Astrocyte (in vitro differentiated cells and primary cell): ENCODE data around the gene NRN1L. TPM values are rescaled to one million over a fixed set of nuclear protein-coding genes. Genes with fewer than 3 reads are reported as not detected.

ENCODE experiments used
- DNase-seq: peaks from one replicate; pipeline ENCODE4 v3.0.0-alpha.2; 2010; ENCODE audit warnings: low read depth
- FAIRE-seq: peaks from 2 replicates; lab custom pipeline; 2011; peaks lifted over from hg19 to GRCh38; lab: Jason Lieb, UNC
- H2AFZ ChIP-seq: 2 replicates; pipeline ENCODE4 v1.6.0; 2012; ENCODE audit warnings: low read depth, low read length, inconsistent platforms
- H3K27ac ChIP-seq: 2 replicates; pipeline ENCODE4 v1.5.1; 2011; ENCODE audit warnings: low read depth, low read length, inconsistent platforms
- H3K27me3 ChIP-seq: 2 replicates; pipeline ENCODE4 v1.6.0; 2011; ENCODE audit warnings: low read length, inconsistent platforms; ENCODE audit not compliant: insufficient read depth
- H3K36me3 ChIP-seq: 2 replicates; pipeline ENCODE4 v1.5.1; 2011; ENCODE audit warnings: low read length, inconsistent platforms; ENCODE audit not compliant: insufficient read depth
- H3K4me1 ChIP-seq: 2 replicates; pipeline ENCODE4 v1.5.1; 2011; ENCODE audit warnings: low read length, inconsistent platforms; ENCODE audit not compliant: insufficient read depth
- H3K4me2 ChIP-seq: 2 replicates; pipeline ENCODE4 v1.6.0; 2012; ENCODE audit warnings: low read length, inconsistent platforms
- H3K4me3 ChIP-seq: 2 replicates; pipeline ENCODE4 v1.5.1; 2011; ENCODE audit warnings: low read depth, mild to moderate bottlenecking, low read length, inconsistent platforms; ENCODE audit not compliant: insufficient read depth
- H3K79me2 ChIP-seq: 2 replicates; pipeline ENCODE4 v1.6.0; 2012; ENCODE audit warnings: mild to moderate bottlenecking, low read length, inconsistent platforms; ENCODE audit not compliant: insufficient read depth
- H3K9ac ChIP-seq: 2 replicates; pipeline ENCODE4 v1.6.0; 2012; ENCODE audit warnings: mild to moderate bottlenecking, low read length, inconsistent platforms
- H3K9me3 ChIP-seq: 2 replicates; pipeline ENCODE4 v1.5.1; 2012; ENCODE audit warnings: low read depth, mild to moderate bottlenecking, low read length, inconsistent platforms; ENCODE audit not compliant: insufficient read depth
- H4K20me1 ChIP-seq: 2 replicates; pipeline ENCODE4 v1.6.0; 2012; ENCODE audit warnings: low read length, inconsistent platforms; ENCODE audit not compliant: insufficient read depth
- H3K27ac Mint-ChIP-seq: one replicate; pipeline ENCODE4 v1.8.0; 2021; ENCODE audit warnings: mild to moderate bottlenecking, mixed read lengths; ENCODE audit not compliant: unreplicated experiment
- H3K27me3 Mint-ChIP-seq: one replicate; pipeline ENCODE4 v1.8.0; 2021; ENCODE audit warnings: low read depth, mixed read lengths; ENCODE audit not compliant: unreplicated experiment
- H3K36me3 Mint-ChIP-seq: one replicate; pipeline ENCODE4 v1.8.0; 2021; ENCODE audit warnings: low read depth, mixed read lengths; ENCODE audit not compliant: unreplicated experiment
- H3K4me1 Mint-ChIP-seq: one replicate; pipeline ENCODE4 v1.8.0; 2021; ENCODE audit warnings: low read depth, mixed read lengths; ENCODE audit not compliant: unreplicated experiment
- H3K4me3 Mint-ChIP-seq: one replicate; pipeline ENCODE4 v1.8.0; 2021; ENCODE audit warnings: mild to moderate bottlenecking, moderate library complexity, mixed read lengths; ENCODE audit not compliant: unreplicated experiment
- H3K9me3 Mint-ChIP-seq: one replicate; pipeline ENCODE4 v1.8.0; 2021; ENCODE audit warnings: mild to moderate bottlenecking, mixed read lengths; ENCODE audit not compliant: unreplicated experiment
- CTCF ChIP-seq: IDR thresholded peaks from 2 replicates; pipeline ENCODE4 v1.5.1; 2011; ENCODE audit warnings: low read depth, mild to moderate bottlenecking, inconsistent platforms, low read length, moderate library complexity; ENCODE audit not compliant: insufficient read depth
- EZH2 ChIP-seq: IDR thresholded peaks from 2 replicates; pipeline ENCODE4 v1.6.1; 2012; ENCODE audit warnings: mild to moderate bottlenecking, low read length, inconsistent platforms; ENCODE audit not compliant: insufficient read depth
- total RNA-seq: library from RNA; stranded (reverse); gene quantifications from 2 replicates; pipeline ENCODE4 v1.2.1, GENCODE V29; 2021

Gene NRN1L
- total RNA-seq, 1 donor from 2014 or later, result 0.82 TPM

DNA sequence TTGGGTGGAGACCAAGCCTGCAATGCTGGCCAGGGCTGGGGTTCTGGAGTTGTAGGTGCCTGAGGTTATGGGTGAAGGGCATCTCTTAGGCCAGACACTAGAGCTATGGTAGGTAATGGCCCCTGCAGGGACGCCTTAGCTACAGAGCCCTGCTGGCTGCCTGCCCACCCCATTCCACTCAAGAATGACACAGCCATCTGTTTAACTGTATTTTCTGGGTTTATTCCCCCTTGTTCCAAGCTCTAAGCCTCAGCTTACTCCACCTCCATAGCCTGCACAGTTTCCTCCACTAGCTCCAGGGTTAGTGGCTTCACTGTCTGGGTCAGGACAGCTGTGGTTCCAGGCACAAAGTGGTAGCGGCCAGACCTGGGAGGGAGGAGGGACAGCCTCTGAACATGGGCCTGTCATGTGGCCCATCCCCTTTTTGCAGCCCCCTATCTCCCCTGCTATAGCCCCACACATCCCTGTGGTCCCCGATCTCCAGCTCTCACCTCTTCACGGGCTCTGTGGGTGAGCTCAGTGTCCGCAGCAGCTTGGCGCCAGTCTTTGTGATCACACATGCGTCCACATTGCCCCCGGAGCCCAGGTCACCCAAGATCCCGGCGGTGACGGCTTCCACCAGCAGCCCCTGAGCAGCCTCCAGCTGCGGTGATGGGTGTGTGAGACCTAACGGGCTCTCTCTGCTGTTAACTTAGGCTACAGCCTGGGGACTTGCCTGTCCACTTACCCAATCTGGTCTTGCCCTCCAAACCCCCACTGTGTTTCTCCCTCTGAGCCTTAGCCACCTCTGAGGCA, 49.8 kb downstream of the NRN1L start:
- Mint-ChIP-seq H3K36me3 (peaks cover 18% of the 10 kb centered on the region), H3K4me1 (peaks cover 15% of the 10 kb centered on the region), H3K27me3 (no peaks in the 10 kb centered on the region), H3K4me3 (peak overlapping the region; percentile 99), H3K27ac (peak overlapping the region; percentile 99), H3K9me3 (no peaks in the 10 kb centered on the region)
- H2AFZ ChIP-seq, result no peak overlapping the region
- no peaks in the 10 kb centered on the region for H3K9me3 ChIP-seq
- peaks cover 2% of the 10 kb centered on the region for H3K36me3 ChIP-seq
- FAIRE-seq (no peak), DNase-seq (no peak)
- no peaks in the 10 kb centered on the region for H3K27me3 ChIP-seq
- peaks cover 7% of the 10 kb centered on the region for H3K79me2 ChIP-seq
- H4K20me1 ChIP-seq, result peaks cover 6% of the 10 kb centered on the region
- peak overlapping the region; percentile 87 for H3K4me3 ChIP-seq
- peak overlapping the region; percentile 94 for H3K4me2 ChIP-seq
- no peak overlapping the region for H3K27ac ChIP-seq
- TF ChIP-seq CTCF (no peak), EZH2 (no peak)
- peaks cover 22% of the 10 kb centered on the region for H3K4me1 ChIP-seq
- peak overlapping the region; percentile 93 for H3K9ac ChIP-seq

GRCh38 chr16:67935101-67935401, 50.4 kb downstream of the NRN1L start:
- Histone ChIP-seq H3K27me3 (no peaks in the 10 kb centered on the region), H2AFZ (peak overlapping the region; percentile 64), H3K4me2 (peak overlapping the region; percentile 94), H3K4me1 (peaks cover 22% of the 10 kb centered on the region), H3K9me3 (no peaks in the 10 kb centered on the region), H3K79me2 (peaks cover 12% of the 10 kb centered on the region), H3K36me3 (peaks cover 5% of the 10 kb centered on the region), H3K27ac (peak overlapping the region; percentile 14), H3K9ac (peak overlapping the region; percentile 93), H4K20me1 (peaks cover 12% of the 10 kb centered on the region), H3K4me3 (peak overlapping the region; percentile 87)
- Mint-ChIP-seq H3K27me3 (no peaks in the 10 kb centered on the region), H3K9me3 (no peaks in the 10 kb centered on the region), H3K36me3 (peaks cover 13% of the 10 kb centered on the region), H3K4me1 (peaks cover 15% of the 10 kb centered on the region), H3K4me3 (peak overlapping the region; percentile 99), H3K27ac (peak overlapping the region; percentile 99)
- DNase-seq (no peak), FAIRE-seq (no peak)
- TF ChIP-seq EZH2 (no peak), CTCF (no peak)
